Measurements from ENCODE around the gene TFRC. TPM values are rescaled to one million over a fixed set of nuclear protein-coding genes. Genes with fewer than 3 reads are reported as not detected.
"Not testable (repeated sequence)": the region's sequence is repeated elsewhere in the genome, so short reads cannot be mapped to it uniquely, and the experiment has no call there.

The TFRC gene
- total and polyA plus RNA-seq, 3 donors from 2014 or later, result 38.6 to 77.0 (median 72.1) TPM

GRCh38 chr3:196012481-196012880 is 69.4 kb downstream of the TFRC start:
- no peak overlapping the region for H3K4me3 ChIP-seq
- no peak for DNase-seq
- no peaks in the 10 kb centered on the region for H3K27me3 ChIP-seq
- TF ChIP-seq, protein P1, sequence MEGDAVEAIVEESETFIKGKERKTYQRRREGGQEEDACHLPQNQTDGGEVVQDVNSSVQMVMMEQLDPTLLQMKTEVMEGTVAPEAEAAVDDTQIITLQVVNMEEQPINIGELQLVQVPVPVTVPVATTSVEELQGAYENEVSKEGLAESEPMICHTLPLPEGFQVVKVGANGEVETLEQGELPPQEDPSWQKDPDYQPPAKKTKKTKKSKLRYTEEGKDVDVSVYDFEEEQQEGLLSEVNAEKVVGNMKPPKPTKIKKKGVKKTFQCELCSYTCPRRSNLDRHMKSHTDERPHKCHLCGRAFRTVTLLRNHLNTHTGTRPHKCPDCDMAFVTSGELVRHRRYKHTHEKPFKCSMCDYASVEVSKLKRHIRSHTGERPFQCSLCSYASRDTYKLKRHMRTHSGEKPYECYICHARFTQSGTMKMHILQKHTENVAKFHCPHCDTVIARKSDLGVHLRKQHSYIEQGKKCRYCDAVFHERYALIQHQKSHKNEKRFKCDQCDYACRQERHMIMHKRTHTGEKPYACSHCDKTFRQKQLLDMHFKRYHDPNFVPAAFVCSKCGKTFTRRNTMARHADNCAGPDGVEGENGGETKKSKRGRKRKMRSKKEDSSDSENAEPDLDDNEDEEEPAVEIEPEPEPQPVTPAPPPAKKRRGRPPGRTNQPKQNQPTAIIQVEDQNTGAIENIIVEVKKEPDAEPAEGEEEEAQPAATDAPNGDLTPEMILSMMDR (IDR thresholded peaks at IDR 0.05), result no peak
- TF ChIP-seq POLR2A (IDR thresholded peaks at IDR 0.05), result no peak
- H3K9me3 ChIP-seq, result no peaks in the 10 kb centered on the region
- no peak overlapping the region for H3K27ac ChIP-seq
- WGBS, 2 donors, result 61 to 79% methylated on average over 4 of the region's 4 CpGs
- H3K4me1 ChIP-seq, result no peaks in the 10 kb centered on the region
- H3K36me3 ChIP-seq (ENCODE audit: low read depth, missing control alignments), result no peaks in the 10 kb centered on the region
- intact Hi-C loops (cut with DNase I; ENCODE audit: low total_unique reads), result no loop called here

- no peak for DNase-seq
- no peaks in the 10 kb centered on the region for H3K36me3 ChIP-seq (ENCODE audit: low read depth, missing control alignments)
- no peaks in the 10 kb centered on the region for H3K9me3 ChIP-seq
- no peak overlapping the region for H3K27ac ChIP-seq
- no peaks in the 10 kb centered on the region for H3K4me1 ChIP-seq
- intact Hi-C loops (cut with DNase I; ENCODE audit: low total_unique reads), result no loop called here
- no peaks in the 10 kb centered on the region for H3K27me3 ChIP-seq
- TF ChIP-seq, protein P1 (IDR thresholded peaks at IDR 0.05), result no peak
- no peak for TF ChIP-seq POLR2A (IDR thresholded peaks at IDR 0.05)
- WGBS, 2 donors, result 91 to 96% methylated on average over 5 of the region's 5 CpGs
- no peak overlapping the region for H3K4me3 ChIP-seq
Observed at GRCh38 chr3:196009456-196009855, 72.4 kb downstream of the TFRC start.

DNA sequence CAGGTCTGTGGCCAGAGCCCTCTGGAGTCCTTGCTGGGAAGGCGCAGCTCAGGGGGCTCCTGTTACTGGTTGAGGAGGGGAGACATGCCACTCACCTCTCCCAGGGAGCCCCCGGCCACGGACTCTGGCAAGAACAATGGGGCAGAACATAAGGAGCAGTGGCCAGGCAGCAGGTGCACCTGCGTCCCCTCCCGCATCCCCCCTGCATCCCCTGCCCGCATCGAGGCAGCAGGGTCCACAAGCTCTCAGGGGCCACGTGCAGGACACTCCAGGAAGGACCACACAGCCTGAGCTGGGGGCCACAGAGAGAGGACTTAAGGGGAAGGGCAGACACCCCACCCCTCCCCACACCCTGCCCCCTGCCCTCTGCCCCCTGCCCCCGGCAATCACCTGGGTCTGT is 73.0 kb downstream of the TFRC start:
- H3K36me3 ChIP-seq (ENCODE audit: low read depth, missing control alignments), result no peaks in the 10 kb centered on the region
- intact Hi-C loops (cut with DNase I; ENCODE audit: low total_unique reads), result no loop called here

GRCh38 chr3:196008387-196008786 is 73.5 kb downstream of the TFRC start:
- Histone ChIP-seq H3K27me3 (no peaks in the 10 kb centered on the region), H3K27ac (no peak overlapping the region), H3K4me1 (no peaks in the 10 kb centered on the region), H3K4me3 (no peak overlapping the region), H3K9me3 (no peaks in the 10 kb centered on the region), H3K36me3 (ENCODE audit: low read depth, missing control alignments) (no peaks in the 10 kb centered on the region)
- 91 to 93% methylated on average over 18 of the region's 18 CpGs for WGBS, 2 donors
- intact Hi-C loops (cut with DNase I; ENCODE audit: low total_unique reads), result no loop called here
- TF ChIP-seq, protein P1 (IDR thresholded peaks at IDR 0.05), result no peak
- TF ChIP-seq POLR2A (IDR thresholded peaks at IDR 0.05), result no peak
- no peak for DNase-seq

More for the DNA sequence above, 73.0 kb downstream of the TFRC start:
- Histone ChIP-seq H3K27me3 (no peaks in the 10 kb centered on the region), H3K9me3 (no peaks in the 10 kb centered on the region), H3K4me3 (no peak overlapping the region), H3K27ac (no peak overlapping the region), H3K4me1 (no peaks in the 10 kb centered on the region)
- TF ChIP-seq, protein P1 (IDR thresholded peaks at IDR 0.05), result no peak
- TF ChIP-seq POLR2A (IDR thresholded peaks at IDR 0.05), result no peak
- 93 to 95% methylated on average over 3 to 9 of the region's 9 CpGs for WGBS, 2 donors
- DNase-seq, result no peak

DNA sequence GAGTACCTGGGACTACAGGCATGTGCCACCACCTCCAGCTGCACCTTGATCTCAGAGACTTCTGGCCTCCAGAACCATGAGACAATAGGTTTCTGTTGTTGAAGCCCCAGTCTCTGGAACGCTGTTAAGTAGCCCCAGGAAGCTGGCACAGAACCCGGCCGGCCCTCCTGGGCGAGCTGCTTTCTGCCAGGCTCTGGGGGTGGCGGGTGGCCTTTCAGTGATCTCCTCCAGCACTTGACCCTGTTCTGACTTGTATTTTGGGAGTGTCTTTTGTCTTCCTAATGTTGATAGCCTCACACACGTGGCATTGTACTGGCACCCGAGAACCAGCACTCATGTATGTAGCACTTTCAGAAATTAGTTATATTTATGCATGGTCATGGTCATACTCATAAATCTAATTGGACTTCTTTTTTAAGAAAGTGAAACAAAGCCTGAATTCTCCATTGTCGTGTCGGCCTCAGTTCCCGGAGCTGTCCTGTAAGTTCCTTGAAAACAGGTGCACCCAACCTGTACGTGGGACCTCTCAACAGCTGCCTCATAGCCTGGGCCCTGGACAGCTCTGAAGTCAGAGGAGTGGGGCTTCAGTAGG is 74.0 kb downstream of the TFRC start:
- H3K27me3 ChIP-seq, result no peaks in the 10 kb centered on the region
- H3K9me3 ChIP-seq, result no peaks in the 10 kb centered on the region
- 84 to 88% methylated on average over 8 to 11 of the region's 11 CpGs for WGBS, 2 donors
- no peaks in the 10 kb centered on the region for H3K4me1 ChIP-seq
- DNase-seq, result no peak
- H3K4me3 ChIP-seq, result no peak overlapping the region
- H3K27ac ChIP-seq, result no peak overlapping the region
- TF ChIP-seq, protein P1 (IDR thresholded peaks at IDR 0.05), result no peak
- no peak for TF ChIP-seq POLR2A (IDR thresholded peaks at IDR 0.05)
- H3K36me3 ChIP-seq (ENCODE audit: low read depth, missing control alignments), result no peaks in the 10 kb centered on the region
- intact Hi-C loops (cut with DNase I; ENCODE audit: low total_unique reads), result no loop called here

GRCh38 chr3:196005338-196005737 is 76.6 kb downstream of the TFRC start:
- intact Hi-C loops (cut with DNase I; ENCODE audit: low total_unique reads), result not testable (repeated sequence)

DNA sequence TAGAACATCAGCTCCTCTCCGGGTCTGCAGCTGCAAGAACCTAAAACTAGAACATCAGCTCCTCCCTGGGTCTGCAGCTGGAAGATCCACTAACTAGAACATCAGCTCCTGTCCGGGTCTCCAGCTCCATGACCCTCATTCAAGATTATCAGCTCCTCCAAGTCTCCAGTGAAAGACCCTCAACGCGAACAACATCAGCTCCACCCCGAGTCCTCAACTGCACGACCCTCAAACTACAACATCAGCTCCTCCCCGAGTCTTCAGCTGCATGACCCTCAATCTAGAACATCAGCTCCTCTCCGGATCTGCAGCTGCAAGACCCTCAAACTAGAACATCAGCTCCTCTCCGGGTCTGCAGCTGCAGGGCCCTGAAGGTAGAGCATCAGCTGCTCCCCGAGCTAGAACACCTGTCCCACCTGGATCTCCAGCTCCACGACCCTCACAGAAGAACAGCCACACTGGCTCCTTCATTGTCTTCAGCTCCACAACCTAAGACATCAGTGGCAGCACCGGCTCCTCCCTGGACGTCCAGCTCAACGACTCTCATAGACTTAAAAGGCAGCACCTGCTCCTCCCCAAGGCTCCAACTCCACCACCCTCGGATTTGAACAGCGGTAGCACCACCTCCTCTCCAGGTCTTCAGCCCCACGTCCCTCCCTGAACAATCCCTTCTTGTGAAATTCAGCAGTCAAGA is 77.4 kb downstream of the TFRC start:
- H3K27ac ChIP-seq; H3K36me3 ChIP-seq (ENCODE audit: low read depth, missing control alignments); DNase-seq; H3K4me3 ChIP-seq; H3K27me3 ChIP-seq; H3K9me3 ChIP-seq; H3K4me1 ChIP-seq: not testable (repeated sequence)
- intact Hi-C loops (cut with DNase I; ENCODE audit: low total_unique reads), result loop anchor here (5.0 kb wide), 1 partner anchor 62 kb away; no protein-coding TSS in a partner anchor
- WGBS, 2 donors, result 77 to 85% methylated on average over 16 to 17 of the region's 17 CpGs

More at GRCh38 chr3:196005338-196005737, 76.6 kb downstream of the TFRC start:
- not testable (repeated sequence) for H3K4me3 ChIP-seq; DNase-seq; H3K4me1 ChIP-seq; H3K9me3 ChIP-seq; H3K27me3 ChIP-seq; H3K27ac ChIP-seq; H3K36me3 ChIP-seq (ENCODE audit: low read depth, missing control alignments)
- WGBS, 2 donors, result 83 to 91% methylated on average over 10 of the region's 10 CpGs
